GM20000 (cell line): ENCODE measurements around the gene SYNE2.

Experiments
- DNase-seq: peaks from one replicate; pipeline ENCODE4 v3.0.0; 2012; ENCODE audit warnings: low spot score
- TF ChIP-seq, protein P1 (sequence below): IDR thresholded peaks from 2 replicates; pipeline ENCODE4 v1.5.1; 2012; ENCODE audit warnings: mild to moderate bottlenecking, control low read depth; ENCODE audit errors: extremely low read depth, missing control alignments

The SYNE2 gene

DNA sequence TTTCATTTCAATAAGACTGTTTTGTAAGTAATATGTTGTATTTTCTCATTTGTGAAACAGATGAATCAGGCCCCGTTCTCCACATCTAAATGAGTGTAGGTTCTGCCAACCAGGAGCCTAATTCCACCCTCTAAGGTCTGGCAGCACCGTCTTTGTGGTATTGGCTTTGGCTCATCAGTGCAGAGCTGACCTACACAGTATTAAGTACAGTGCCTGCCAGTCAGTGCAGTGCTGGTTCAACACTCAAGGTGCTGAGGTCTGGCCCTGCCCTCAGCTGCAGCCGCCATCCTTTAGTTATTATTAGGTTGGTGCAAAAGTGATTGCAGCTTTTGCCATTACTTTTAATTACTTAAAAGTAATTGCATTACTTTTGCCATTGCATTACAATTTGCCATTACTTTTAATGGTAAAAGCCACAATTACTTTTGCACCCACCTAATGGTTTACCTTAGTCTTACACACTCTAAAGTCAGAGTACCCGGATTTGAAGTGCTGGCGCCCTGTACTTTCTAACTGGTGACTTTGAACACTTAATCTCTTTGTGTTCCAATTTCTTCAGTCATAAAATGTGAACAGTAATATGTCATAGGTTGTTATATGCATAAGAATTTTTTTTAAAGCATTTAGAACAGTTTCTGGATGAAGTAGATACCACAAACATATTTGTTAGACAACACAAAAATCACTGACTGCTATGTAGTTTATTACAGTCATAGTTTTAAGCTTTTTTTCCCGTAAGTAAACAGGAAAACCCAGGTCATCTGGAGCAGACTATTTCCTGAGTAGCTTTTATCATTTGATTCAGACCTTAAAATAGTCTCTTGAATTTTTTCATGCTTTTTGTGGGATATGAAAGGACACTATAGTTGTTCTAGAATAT lies 99.5 kb downstream of the SYNE2 start:
- TF ChIP-seq, protein P1, sequence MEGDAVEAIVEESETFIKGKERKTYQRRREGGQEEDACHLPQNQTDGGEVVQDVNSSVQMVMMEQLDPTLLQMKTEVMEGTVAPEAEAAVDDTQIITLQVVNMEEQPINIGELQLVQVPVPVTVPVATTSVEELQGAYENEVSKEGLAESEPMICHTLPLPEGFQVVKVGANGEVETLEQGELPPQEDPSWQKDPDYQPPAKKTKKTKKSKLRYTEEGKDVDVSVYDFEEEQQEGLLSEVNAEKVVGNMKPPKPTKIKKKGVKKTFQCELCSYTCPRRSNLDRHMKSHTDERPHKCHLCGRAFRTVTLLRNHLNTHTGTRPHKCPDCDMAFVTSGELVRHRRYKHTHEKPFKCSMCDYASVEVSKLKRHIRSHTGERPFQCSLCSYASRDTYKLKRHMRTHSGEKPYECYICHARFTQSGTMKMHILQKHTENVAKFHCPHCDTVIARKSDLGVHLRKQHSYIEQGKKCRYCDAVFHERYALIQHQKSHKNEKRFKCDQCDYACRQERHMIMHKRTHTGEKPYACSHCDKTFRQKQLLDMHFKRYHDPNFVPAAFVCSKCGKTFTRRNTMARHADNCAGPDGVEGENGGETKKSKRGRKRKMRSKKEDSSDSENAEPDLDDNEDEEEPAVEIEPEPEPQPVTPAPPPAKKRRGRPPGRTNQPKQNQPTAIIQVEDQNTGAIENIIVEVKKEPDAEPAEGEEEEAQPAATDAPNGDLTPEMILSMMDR = no peak
- DNase-seq = no peak

GRCh38 chr14:63952933-63953437 lies 100.2 kb downstream of the SYNE2 start:
- DNase-seq = no peak
- TF ChIP-seq, protein P1 = no peak

GRCh38 chr14:63956326-63956725 lies 103.5 kb downstream of the SYNE2 start:
- TF ChIP-seq, protein P1 = no peak
- DNase-seq = no peak

DNA sequence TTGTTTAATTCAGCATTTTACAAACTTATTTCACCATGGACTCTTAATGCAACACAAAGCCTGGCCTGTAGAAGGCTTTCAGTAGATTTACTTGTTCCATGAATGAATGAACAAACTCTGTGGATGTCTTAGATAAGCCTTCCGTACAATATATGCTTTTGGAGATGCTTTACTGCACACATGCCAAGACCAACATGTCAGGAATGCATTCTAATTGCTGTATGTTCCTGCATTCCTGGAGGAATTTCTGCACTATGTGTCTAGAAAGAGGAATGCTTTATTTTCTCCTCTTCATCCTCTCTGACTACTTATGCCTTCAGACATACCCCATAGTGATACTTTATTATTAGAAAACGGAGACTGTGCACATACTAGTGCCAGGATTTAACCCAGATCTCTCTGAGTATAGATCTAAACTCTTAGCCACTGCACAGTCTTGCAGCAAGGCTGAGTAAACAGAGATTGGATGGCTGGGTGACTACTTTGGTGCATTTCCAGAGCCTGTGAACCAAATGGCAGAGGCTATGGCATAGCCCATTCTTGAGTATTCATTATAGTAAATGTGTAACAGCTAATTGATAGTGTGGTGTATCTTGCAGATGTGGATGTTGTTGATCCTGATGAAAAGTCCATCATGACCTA lies 108.2 kb downstream of the SYNE2 start:
- DNase-seq = no peak
- TF ChIP-seq, protein P1 = no peak

DNA sequence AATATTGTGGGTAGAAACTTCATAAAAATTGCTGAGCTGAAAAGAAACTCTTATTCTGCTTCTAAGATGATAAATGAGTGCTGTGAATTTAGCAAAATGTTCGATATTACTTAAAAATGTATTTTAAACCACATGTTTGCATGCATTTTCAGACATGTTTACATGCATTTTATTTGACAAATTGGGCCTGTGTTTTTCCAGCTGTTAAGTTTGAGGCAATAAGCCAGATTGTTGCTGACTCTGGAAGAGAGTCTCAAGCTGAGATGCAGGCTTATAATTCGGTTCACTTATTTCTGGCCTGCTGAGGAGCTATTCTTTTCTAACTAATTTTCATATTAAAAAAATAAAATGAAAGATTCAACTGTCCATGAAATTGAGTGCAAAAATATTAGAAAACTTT lies 110.1 kb downstream of the SYNE2 start:
- TF ChIP-seq, protein P1 = no peak
- no peak for DNase-seq

GRCh38 chr14:63963439-63963838 lies 110.6 kb downstream of the SYNE2 start:
- DNase-seq = no peak
- TF ChIP-seq, protein P1 = no peak

- TF ChIP-seq, protein P1 = no peak
- no peak for DNase-seq
These were observed 111.3 kb downstream of the SYNE2 start for GRCh38 chr14:63964113-63964512.
